Measurements from ENCODE around the gene COL15A1.

The COL15A1 gene

GRCh38 chr9:99023831-99024230 is 80.1 kb downstream of the COL15A1 start:
- no peak for DNase-seq (ENCODE audit: low read depth, low spot score)
- H3K4me3 ChIP-seq (ENCODE audit: low read length): no peak overlapping the region

- no peak overlapping the region for H3K4me3 ChIP-seq (ENCODE audit: low read length)
- DNase-seq (ENCODE audit: low read depth, low spot score): no peak
These were observed 81.3 kb downstream of the COL15A1 start for GRCh38 chr9:99024959-99025358.

DNA sequence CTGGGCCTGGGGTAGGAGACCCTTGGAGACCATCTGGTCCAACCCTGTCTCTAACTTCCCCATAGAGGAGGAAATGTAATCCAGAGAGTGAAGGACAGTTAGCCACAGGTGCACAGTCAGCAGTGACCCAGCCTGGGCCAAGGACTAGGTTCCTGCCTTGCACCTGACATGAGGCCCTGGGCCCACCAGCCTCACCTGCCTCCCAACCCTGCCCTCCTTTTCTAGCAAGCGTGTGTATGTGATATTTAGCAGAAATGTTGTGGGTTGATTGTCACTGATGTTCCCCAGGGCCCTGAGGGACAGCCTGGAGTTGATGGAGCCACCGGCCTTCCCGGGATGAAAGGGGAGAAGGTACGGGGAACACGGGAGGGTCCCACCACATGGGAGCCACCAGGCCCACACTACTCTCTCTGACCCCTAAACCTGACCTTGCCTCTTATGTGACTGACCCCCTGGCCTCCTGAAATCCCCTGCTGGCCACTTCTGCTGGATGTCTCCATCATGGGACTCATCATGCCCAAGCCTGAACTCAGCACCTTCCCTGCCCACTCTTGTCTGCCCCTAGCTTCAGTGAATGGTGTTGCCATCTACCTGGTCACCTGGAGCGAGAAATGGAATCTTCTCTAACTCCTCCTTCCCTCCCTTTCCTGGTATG is 82.0 kb downstream of the COL15A1 start:
- no peak for DNase-seq (ENCODE audit: low read depth, low spot score)
- H3K4me3 ChIP-seq (ENCODE audit: low read length): no peak overlapping the region

- DNase-seq (ENCODE audit: low read depth, low spot score): no peak
- no peak overlapping the region for H3K4me3 ChIP-seq (ENCODE audit: low read length)
These were observed 82.7 kb downstream of the COL15A1 start for GRCh38 chr9:99026271-99026955.

- H3K4me3 ChIP-seq (ENCODE audit: low read length): no peak overlapping the region
- no peak for DNase-seq (ENCODE audit: low read depth, low spot score)
These were observed 83.2 kb downstream of the COL15A1 start for GRCh38 chr9:99026956-99027298.

DNA sequence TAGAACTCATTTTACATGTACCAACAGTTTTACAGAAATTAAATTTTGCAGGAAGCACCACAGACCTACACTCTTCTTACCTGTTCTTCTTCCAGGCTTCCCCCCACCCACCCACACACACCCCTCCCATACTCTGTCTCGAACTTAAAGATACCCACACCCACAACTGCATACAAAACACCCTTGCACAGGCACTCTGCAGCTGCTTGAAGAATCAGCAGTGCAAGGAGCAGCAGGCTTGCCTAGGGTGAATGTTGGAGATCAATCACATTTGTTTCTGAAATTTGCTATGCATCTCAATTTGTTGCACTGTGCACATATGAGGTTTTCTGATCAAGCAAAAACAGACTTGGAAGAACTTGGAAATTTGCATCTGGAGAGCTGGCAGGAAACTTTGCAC is 83.7 kb downstream of the COL15A1 start:
- no peak overlapping the region for H3K4me3 ChIP-seq (ENCODE audit: low read length)
- DNase-seq (ENCODE audit: low read depth, low spot score): no peak

GRCh38 chr9:99029083-99029645 is 85.5 kb downstream of the COL15A1 start:
- H3K4me3 ChIP-seq (ENCODE audit: low read length): no peak overlapping the region
- no peak for DNase-seq (ENCODE audit: low read depth, low spot score)

GRCh38 chr9:99030092-99030511 is 86.4 kb downstream of the COL15A1 start:
- DNase-seq (ENCODE audit: low read depth, low spot score): no peak

DNA sequence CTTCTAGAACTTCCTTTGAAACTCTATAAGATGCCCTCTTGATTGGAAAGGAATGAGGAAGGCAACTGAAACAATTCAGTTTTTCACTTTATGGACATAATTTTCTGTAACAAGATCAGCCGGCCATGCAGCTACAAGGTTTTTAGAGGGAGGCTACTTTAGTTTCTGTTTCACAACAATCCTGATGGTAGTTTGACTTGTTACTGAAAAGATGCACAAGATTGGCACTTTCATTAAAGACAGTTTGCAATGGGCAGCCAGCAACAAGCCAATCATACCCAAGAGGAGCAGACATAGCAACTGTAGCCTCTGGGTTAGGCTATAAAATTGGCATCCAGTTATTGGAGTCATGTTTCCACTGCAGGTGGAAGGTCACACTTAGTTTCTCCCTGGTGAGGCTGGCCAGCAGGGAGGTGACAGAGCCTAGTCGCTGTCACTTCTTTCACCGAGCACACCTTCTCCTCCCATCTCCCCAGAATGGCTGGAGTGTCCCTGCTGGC is 87.0 kb downstream of the COL15A1 start:
- H3K4me3 ChIP-seq (ENCODE audit: low read length): no peak overlapping the region
- DNase-seq (ENCODE audit: low read depth, low spot score): no peak

More at GRCh38 chr9:99030092-99030511, 86.4 kb downstream of the COL15A1 start:
- no peak overlapping the region for H3K4me3 ChIP-seq (ENCODE audit: low read length)

- no peak overlapping the region for H3K4me3 ChIP-seq (ENCODE audit: low read length)
- DNase-seq (ENCODE audit: low read depth, low spot score): no peak
These were observed 87.6 kb downstream of the COL15A1 start for GRCh38 chr9:99031319-99031718.

DNA sequence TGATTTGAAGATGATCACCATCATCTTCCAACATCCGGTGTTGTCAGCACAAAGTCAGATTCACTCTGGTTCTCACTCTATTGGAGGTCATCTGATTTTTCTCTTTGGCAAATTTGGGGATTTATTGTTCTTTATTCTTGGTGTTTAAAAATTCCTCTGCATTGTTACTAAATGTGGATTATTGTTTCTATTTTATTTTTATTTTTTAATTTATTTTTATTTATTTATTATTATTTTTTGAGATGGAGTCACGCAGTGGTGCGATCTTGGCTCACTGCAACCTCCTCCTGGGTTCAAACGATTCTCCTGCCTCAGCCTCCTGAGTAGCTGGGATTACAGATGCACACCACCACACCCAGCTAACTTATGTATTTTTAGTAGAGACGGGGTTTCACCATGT is 88.3 kb downstream of the COL15A1 start:
- no peak for DNase-seq (ENCODE audit: low read depth, low spot score)
- H3K4me3 ChIP-seq (ENCODE audit: low read length): no peak overlapping the region

GRCh38 chr9:99034149-99034548 is 90.4 kb downstream of the COL15A1 start:
- DNase-seq (ENCODE audit: low read depth, low spot score): no peak
- H3K4me3 ChIP-seq (ENCODE audit: low read length): no peak overlapping the region

- no peak for DNase-seq (ENCODE audit: low read depth, low spot score)
- no peak overlapping the region for H3K4me3 ChIP-seq (ENCODE audit: low read length)
These were observed 91.6 kb downstream of the COL15A1 start for GRCh38 chr9:99035313-99035712.

GRCh38 chr9:99037769-99038483 is 94.2 kb downstream of the COL15A1 start:
- no peak overlapping the region for H3K4me3 ChIP-seq (ENCODE audit: low read length)
- no peak for DNase-seq (ENCODE audit: low read depth, low spot score)

DNA sequence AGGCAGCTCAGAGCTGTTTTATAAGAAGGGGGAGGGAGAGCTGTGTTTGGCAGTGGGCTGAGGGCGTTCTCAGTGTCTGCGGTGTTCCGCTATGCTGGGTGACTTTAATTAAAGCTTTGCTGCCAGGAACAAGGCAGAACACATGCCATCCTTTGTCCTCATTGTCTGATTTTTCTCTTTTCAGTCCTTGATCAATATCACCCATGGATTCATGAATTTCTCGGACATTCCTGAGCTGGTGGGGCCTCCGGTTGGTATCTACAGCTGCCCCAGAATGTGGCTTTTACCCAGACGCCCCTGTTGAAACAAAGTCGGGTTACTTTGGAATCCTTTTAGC is 94.7 kb downstream of the COL15A1 start:
- DNase-seq (ENCODE audit: low read depth, low spot score): no peak
- H3K4me3 ChIP-seq (ENCODE audit: low read length): no peak overlapping the region

GRCh38 chr9:99039505-99040182 is 95.9 kb downstream of the COL15A1 start:
- no peak overlapping the region for H3K4me3 ChIP-seq (ENCODE audit: low read length)
- DNase-seq (ENCODE audit: low read depth, low spot score): no peak

GRCh38 chr9:99040251-99040900 is 96.7 kb downstream of the COL15A1 start:
- no peak overlapping the region for H3K4me3 ChIP-seq (ENCODE audit: low read length)
- DNase-seq (ENCODE audit: low read depth, low spot score): no peak

DNA sequence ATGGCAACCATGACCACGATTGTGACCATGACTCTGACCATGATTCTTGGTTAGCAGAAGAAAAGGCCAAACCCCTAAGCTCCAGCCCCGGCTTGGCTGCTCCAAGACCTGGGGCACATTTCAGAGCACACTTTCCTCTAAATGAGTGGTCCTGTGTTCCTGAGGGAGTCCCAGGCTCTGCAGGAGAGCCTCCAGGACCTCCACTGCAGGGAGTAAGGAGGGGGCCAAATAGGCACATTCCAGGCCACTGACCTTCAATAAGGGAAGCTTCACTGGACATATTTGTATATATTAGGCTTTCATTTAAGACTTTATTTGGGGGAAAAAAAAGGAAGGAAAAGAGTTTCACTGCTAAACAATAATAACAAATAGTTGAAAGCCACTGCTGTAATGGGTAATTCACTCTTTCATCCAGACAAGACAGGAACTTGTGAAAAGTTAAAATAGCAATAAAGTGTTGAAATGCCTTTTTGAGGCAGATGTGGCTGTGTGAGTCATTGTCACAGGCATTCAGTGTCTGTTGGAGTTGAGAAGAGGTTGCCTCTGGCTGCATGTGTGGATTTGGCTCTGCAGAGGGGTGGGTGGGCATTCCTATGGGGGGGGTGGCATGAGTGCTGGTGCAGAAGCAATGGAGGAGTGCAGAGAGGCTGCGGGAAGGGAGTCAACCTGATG is 97.3 kb downstream of the COL15A1 start:
- no peak overlapping the region for H3K4me3 ChIP-seq (ENCODE audit: low read length)
- peak; percentile 11 for DNase-seq (ENCODE audit: low read depth, low spot score)

- H3K4me3 ChIP-seq (ENCODE audit: low read length): no peak overlapping the region
- no peak for DNase-seq (ENCODE audit: low read depth, low spot score)
These were observed 97.9 kb downstream of the COL15A1 start for GRCh38 chr9:99041618-99042017.
